Right lobe of liver (tissue), 4 donors: ENCODE results near the gene UQCRC2.

Source experiments
- CTCF ChIP-seq, 4 donors: fragments of 200-600 bp in 3 of 4; fragments of 450-650 bp in 1 of 4; IDR thresholded peaks; one replicate each; pipeline versions ENCODE4 v1.5.1 to v1.8.0; 2016 to 2022; ENCODE audit warnings: antibody characterized with exemption in 4 of 4, mild to moderate bottlenecking in 2 of 4
- POLR2A ChIP-seq: fragments of 450-650 bp; IDR thresholded peaks from one replicate; pipeline ENCODE4 v1.6.1; 2017; ENCODE audit warnings: antibody characterized with exemption, mild to moderate bottlenecking
- donor health status: DM: no; HTN: no; CAD: no.
- donor health status: DM: no; HTN: no; CAD: no.
- donor health status: DM: no; HTN: yes; CAD: no.

- TF ChIP-seq CTCF (IDR thresholded peaks at IDR 0.05) (no peak), POLR2A (no peak)
These were observed 3.4 kb upstream of the UQCRC2 start for GRCh38 chr16:21949713-21950260.
